H1 (cell line): ENCODE measurements around the gene FGGY. TPM values are rescaled to one million over a fixed set of nuclear protein-coding genes. Genes with fewer than 3 reads are reported as not detected.
"Not testable (repeated sequence)": the region's sequence is repeated elsewhere in the genome, so short reads cannot be mapped to it uniquely, and the experiment has no call there.

Source experiments
- CTCF ChIA-PET: fragments of 300-600 bp; sonication (Branson Sonifier 250); formaldehyde crosslinking; loops from one replicate; lab custom pipeline; 2021; ENCODE audit not compliant: partially characterized antibody; lab: Charles Lee
- POLR2A ChIA-PET: fragments of 300-600 bp; sonication (Branson Sonifier 250); formaldehyde crosslinking; loops from one replicate; lab custom pipeline; 2021; ENCODE audit warnings: inconsistent platforms; ENCODE audit not compliant: partially characterized antibody; lab: Charles Lee
- DNase-seq, 2 experiments: peaks; one replicate each; pipeline versions ENCODE4 v3.0.0 to v3.0.0-alpha.2; 2010 to 2022; ENCODE audit warnings: low spot score in 2 of 2, low read depth in 1 of 2, mixed read lengths in 1 of 2
- FAIRE-seq: peaks from 2 replicates; lab custom pipeline; 2011; peaks lifted over from hg19 to GRCh38; lab: Jason Lieb, UNC
- H2AFZ ChIP-seq: 2 replicates; pipeline ENCODE4 v1.8.1; 2012; ENCODE audit warnings: low read length, inconsistent platforms
- H2AK5ac ChIP-seq: 2 replicates; pipeline ENCODE4 v1.6.1; 2013; ENCODE audit warnings: low read depth, low read length
- H2BK120ac ChIP-seq: replicated peaks from 2 replicates; pipeline ENCODE3; 2013; ENCODE audit warnings: low read depth, low read length, inconsistent platforms
- H2BK12ac ChIP-seq: 2 replicates; pipeline ENCODE4 v1.6.1; 2013; ENCODE audit warnings: low read depth, low read length
- H2BK15ac ChIP-seq: 2 replicates; pipeline ENCODE4 v1.6.1; 2013; ENCODE audit warnings: low read length
- H2BK20ac ChIP-seq: 2 replicates; pipeline ENCODE4 v1.6.1; 2013; ENCODE audit warnings: low read length
- H2BK5ac ChIP-seq: 2 replicates; pipeline ENCODE4 v1.6.1; 2013; ENCODE audit warnings: low read depth, low read length
- H3K14ac ChIP-seq: 2 replicates; pipeline ENCODE4 v1.6.1; 2013; ENCODE audit warnings: inconsistent platforms; ENCODE audit not compliant: insufficient read length
- H3K18ac ChIP-seq: 2 replicates; pipeline ENCODE4 v1.6.1; 2013; ENCODE audit warnings: low read length; ENCODE audit errors: extremely low read depth
- H3K23ac ChIP-seq: 2 replicates; pipeline ENCODE4 v1.6.1; 2013; ENCODE audit warnings: inconsistent platforms; ENCODE audit not compliant: insufficient read length
- H3K23me2 ChIP-seq: 2 replicates; pipeline ENCODE4 v1.6.1; 2013; ENCODE audit warnings: low read depth, low read length
- H3K27ac ChIP-seq: 2 replicates; pipeline ENCODE4 v1.6.1; 2011; ENCODE audit warnings: low read depth, low read length, inconsistent platforms
- H3K27me3 ChIP-seq, 4 experiments: replicated peaks in 1 of 4; 1 replicate in 1 of 4; 2 replicates in 3 of 4; pipeline versions ENCODE4 v1.6.1 to v1.8.1; 2011 to 2013; ENCODE audit warnings: low read length in 3 of 4, mild to moderate bottlenecking in 3 of 4, inconsistent platforms in 2 of 4, mixed read lengths in 2 of 4, moderate library complexity in 1 of 4; ENCODE audit not compliant: control insufficient read depth in 3 of 4, insufficient read depth in 3 of 4; ENCODE audit errors: extremely low read depth in 1 of 4
- H3K36me3 ChIP-seq, 4 experiments: 2 replicates each; pipeline versions ENCODE4 v1.6.1 to v1.8.1; 2011 to 2013; ENCODE audit warnings: mild to moderate bottlenecking in 4 of 4, low read length in 3 of 4, moderate library complexity in 2 of 4, control low read depth in 1 of 4, inconsistent platforms in 1 of 4; ENCODE audit not compliant: insufficient read depth in 4 of 4, control insufficient read depth in 2 of 4
- H3K4ac ChIP-seq: replicated peaks from 2 replicates; pipeline ENCODE3; 2013; ENCODE audit warnings: low read length, low read depth, mixed read lengths, inconsistent platforms; ENCODE audit not compliant: insufficient read length
- H3K4me1 ChIP-seq, 4 experiments: replicated peaks in 1 of 4; 1 replicate in 1 of 4; 2 replicates in 3 of 4; pipeline versions ENCODE4 v1.6.1 to v1.8.1; 2011 to 2013; ENCODE audit warnings: low read length in 3 of 4, inconsistent platforms in 2 of 4, mixed read lengths in 1 of 4; ENCODE audit not compliant: insufficient read depth in 4 of 4, control insufficient read depth in 3 of 4
- H3K4me2 ChIP-seq, 2 experiments: 2 replicates each; pipeline versions ENCODE4 v1.6.1 to v1.8.1; 2011 to 2013; ENCODE audit warnings: low read depth in 2 of 2, low read length in 2 of 2, control low read depth in 1 of 2, inconsistent platforms in 1 of 2, mild to moderate bottlenecking in 1 of 2; ENCODE audit not compliant: insufficient read depth in 1 of 2
- H3K4me3 ChIP-seq, 4 experiments: fragments of 200-600, 300-600 bp in 1 of 4; sonication (generic), shearing (Covaris generic), sonication (Bioruptor Twin) in 1 of 4; 2 replicates each; pipeline versions ENCODE4 v1.5.1 to v1.8.1; 2011 to 2016; ENCODE audit warnings: low read length in 4 of 4, low read depth in 3 of 4, control low read depth in 2 of 4, inconsistent platforms in 2 of 4, mild to moderate bottlenecking in 2 of 4, mixed read lengths in 1 of 4, moderate library complexity in 1 of 4; ENCODE audit not compliant: insufficient read depth in 2 of 4; ENCODE audit errors: extremely low read depth in 1 of 4
- H3K56ac ChIP-seq: replicated peaks from 2 replicates; pipeline ENCODE3; 2013; ENCODE audit warnings: low read depth, mild to moderate bottlenecking, mixed read lengths, low read length, inconsistent platforms; ENCODE audit not compliant: insufficient read length
- H3K79me1 ChIP-seq: 2 replicates; pipeline ENCODE4 v1.6.1; 2013; ENCODE audit warnings: low read depth, low read length, control low read depth
- H3K79me2 ChIP-seq, 2 experiments: 2 replicates each; pipeline versions ENCODE4 v1.6.1 to v1.8.1; 2012 to 2013; ENCODE audit warnings: low read length in 2 of 2, mild to moderate bottlenecking in 2 of 2, inconsistent platforms in 1 of 2; ENCODE audit not compliant: insufficient read depth in 2 of 2, control insufficient read depth in 1 of 2
- H3K9ac ChIP-seq, 4 experiments: replicated peaks in 1 of 4; 1 replicate in 1 of 4; 2 replicates in 3 of 4; pipeline versions ENCODE4 v1.6.1 to v1.8.1; 2011 to 2013; ENCODE audit warnings: low read depth in 3 of 4, low read length in 3 of 4, control low read depth in 2 of 4, mild to moderate bottlenecking in 2 of 4, moderate library complexity in 2 of 4, inconsistent platforms in 1 of 4; ENCODE audit errors: extremely low read depth in 1 of 4
- H3K9me3 ChIP-seq, 2 experiments: 2 replicates each; pipeline versions ENCODE4 v1.6.1 to v1.8.1; 2012 to 2013; ENCODE audit warnings: mild to moderate bottlenecking in 2 of 2, moderate library complexity in 2 of 2, control low read depth in 1 of 2, inconsistent platforms in 1 of 2, low read depth in 1 of 2, low read length in 1 of 2, mixed read lengths in 1 of 2; ENCODE audit not compliant: insufficient read depth in 2 of 2
- H4K20me1 ChIP-seq, 2 experiments: replicated peaks in 1 of 2; 2 replicates each; pipeline versions ENCODE3 to v1.8.1; 2011 to 2013; ENCODE audit warnings: inconsistent platforms in 2 of 2, low read length in 2 of 2, mild to moderate bottlenecking in 1 of 2; ENCODE audit not compliant: insufficient read depth in 2 of 2, control insufficient read depth in 1 of 2
- H4K5ac ChIP-seq: 2 replicates; pipeline ENCODE4 v1.6.1; 2013; ENCODE audit warnings: low read length, low read depth, mixed read lengths, inconsistent platforms; ENCODE audit not compliant: insufficient read length
- H4K8ac ChIP-seq: 2 replicates; pipeline ENCODE4 v1.8.0; 2013; ENCODE audit warnings: mild to moderate bottlenecking, moderate library complexity, low read length, inconsistent platforms; ENCODE audit not compliant: insufficient read depth; ENCODE audit errors: extremely low read depth
- H4K91ac ChIP-seq: replicated peaks from 2 replicates; pipeline ENCODE3; 2013; ENCODE audit warnings: low read length, mixed read lengths, inconsistent platforms; ENCODE audit not compliant: insufficient read length
- EP300 ChIP-seq, 2 experiments: IDR thresholded peaks; 1 replicate in 1 of 2; 2 replicates in 1 of 2; pipeline ENCODE4 v1.6.1; 2011 to 2012; ENCODE audit warnings: low read depth in 2 of 2, low read length in 2 of 2, mild to moderate bottlenecking in 2 of 2, borderline replicate concordance in 1 of 2, inconsistent platforms in 1 of 2, moderate library complexity in 1 of 2
- WGBS, 2 experiments: shearing (Covaris generic) in 1 of 2; methylation state at CpG; one replicate each; pipeline versions ENCODE4 v1.1.6 to v1.1.7; 2013 to 2015; ENCODE audit warnings: low lambda C conversion rate in 2 of 2, mixed read lengths in 2 of 2, inconsistent platforms in 1 of 2, low coverage in 1 of 2, missing lambda C conversion rate in 1 of 2; ENCODE audit not compliant: insufficient replicate concordance in 2 of 2, insufficient coverage in 1 of 2, insufficient read length in 1 of 2; ENCODE audit errors: extremely low coverage in 1 of 2, missing lambda C conversion rate in 1 of 2; 5-methylcytosine and 5-hydroxymethylcytosine counted together
- polyA plus RNA-seq, 7 experiments: library from polyadenylated mRNA; depleted of rRNA in 3 of 7; stranded (reverse) in 5 of 7; unstranded in 2 of 7; fragments of >200 nt in 5 of 7; fragments of 200-250 nt in 2 of 7; gene quantifications; 1 replicate in 5 of 7; 2 replicates in 1 of 7; 4 replicates in 1 of 7; pipeline versions ENCODE4 v1.2.1 to v1.2.3, GENCODE V29; 2011 to 2013; ENCODE audit warnings: missing spikeins in 2 of 7, mixed read lengths in 2 of 7
- total RNA-seq: library from RNA; stranded (reverse); fragmentation: NEBNext Ultra II Directional; extraction: Animal tissue kit (Norgen Biotek cat#: 25700); gene quantifications from 2 replicates; pipeline ENCODE4 v1.2.1, GENCODE V29; 2021

FGGY gene
- total and polyA plus RNA-seq, 2 of the 8 experiments (the other 6 are each of a cell fraction or from before 2014, with no cell fraction given), result 10.3 to 12.5 TPM

DNA sequence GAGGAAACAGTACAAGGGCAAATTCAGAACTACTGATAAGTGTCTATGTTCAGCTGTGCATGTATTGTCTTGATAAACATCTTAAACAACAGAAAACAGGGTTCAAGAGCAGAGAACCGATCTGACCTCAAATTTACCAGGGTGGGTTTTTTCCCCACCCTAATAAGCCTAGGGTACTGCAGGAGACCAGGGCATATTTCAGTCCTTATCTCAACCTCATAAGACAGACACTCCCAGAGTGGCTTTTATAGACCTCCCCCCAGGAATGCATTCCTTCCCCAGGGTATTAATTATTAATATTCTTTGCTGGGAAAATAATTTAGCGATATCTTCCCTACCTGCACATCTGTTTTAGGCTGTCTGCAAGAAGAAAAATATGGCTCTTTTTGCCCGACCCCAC lies 261.7 kb downstream of the FGGY start:
- H3K36me3 ChIP-seq, H2BK5ac ChIP-seq: not testable (repeated sequence)
- 94% methylated on average over 3 of the region's 3 CpGs; no CpG with 5 or more reads in 1 of the 2 experiments for WGBS, 2 experiments

More for the DNA sequence above, 261.7 kb downstream of the FGGY start:
- H3K27ac ChIP-seq, H2BK12ac ChIP-seq, H2BK120ac ChIP-seq, DNase-seq, CTCF ChIA-PET, POLR2A ChIA-PET, H3K9ac ChIP-seq, H2BK15ac ChIP-seq, H3K79me1 ChIP-seq, H3K9me3 ChIP-seq, H3K4ac ChIP-seq, H4K5ac ChIP-seq, H2BK20ac ChIP-seq, FAIRE-seq, H3K79me2 ChIP-seq, H3K23me2 ChIP-seq, H4K91ac ChIP-seq, H3K4me2 ChIP-seq, H3K4me1 ChIP-seq, H2AFZ ChIP-seq, H3K56ac ChIP-seq, H3K23ac ChIP-seq, H3K14ac ChIP-seq, H4K8ac ChIP-seq, H3K18ac ChIP-seq, H2AK5ac ChIP-seq, H4K20me1 ChIP-seq, H3K27me3 ChIP-seq, H3K4me3 ChIP-seq: not testable (repeated sequence)
- TF ChIP-seq EP300 (IDR thresholded peaks at IDR 0.05; ENCODE audit: borderline replicate concordance in 1 of 2, low read depth in 2 of 2, low read length in 2 of 2), result peak in 1 of 2 experiments; percentile 43; a peak in 1 of 3 replicates
